ENCODE data around the gene NOTUM. TPM values are rescaled to one million over a fixed set of nuclear protein-coding genes. Genes with fewer than 3 reads are reported as not detected.

Gene NOTUM
- total and polyA plus RNA-seq, 2 of the 4 experiments (the other 2 are of a cell fraction): 0.05 TPM; not detected in 1

DNA sequence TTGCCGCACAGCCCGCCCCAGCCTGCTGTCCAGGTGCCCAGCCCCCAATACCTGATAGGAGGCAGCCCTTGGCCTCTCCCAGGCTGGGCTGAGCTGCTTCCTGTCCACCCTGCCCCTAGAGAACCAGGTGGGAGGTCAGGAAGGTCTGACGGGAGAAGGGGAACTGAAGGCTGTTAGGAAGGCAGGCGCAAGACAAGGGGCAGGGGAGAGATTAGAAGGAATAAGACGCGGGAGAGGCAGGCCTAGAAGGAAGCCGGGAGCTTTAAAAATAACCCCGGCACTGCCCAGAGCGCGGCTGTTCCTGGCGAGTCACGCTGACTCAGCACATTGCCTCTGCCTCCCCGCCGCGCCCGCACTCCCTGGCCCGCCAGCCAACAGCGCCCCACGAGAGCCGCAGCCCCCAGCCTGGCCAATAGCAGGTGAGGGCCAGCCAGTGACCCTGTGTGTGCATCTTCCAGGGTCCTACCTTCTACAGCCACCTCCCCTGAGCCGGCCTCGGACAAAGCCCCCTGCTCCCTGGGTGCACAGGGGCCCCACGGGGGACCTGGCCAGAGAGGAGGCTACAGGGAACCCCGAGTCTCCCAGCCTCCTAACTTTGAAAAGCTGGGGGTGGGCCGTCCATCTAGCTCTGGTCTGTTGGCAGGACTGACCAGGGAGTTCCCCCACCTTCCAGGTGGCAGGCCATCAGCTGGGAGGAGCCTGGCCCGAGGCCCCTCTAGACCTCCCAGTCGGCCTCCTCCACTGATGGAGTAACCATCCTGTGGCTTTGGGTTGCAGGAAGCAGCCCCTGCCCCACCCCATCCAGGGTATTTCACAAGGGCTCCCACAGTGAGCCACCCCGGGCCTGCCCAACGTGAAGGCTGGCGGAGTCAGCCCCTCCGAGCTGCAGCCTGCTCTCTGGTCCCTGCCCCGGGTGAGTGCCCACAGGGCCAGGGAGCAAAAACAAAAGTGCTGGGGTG lies 37.4 kb downstream of the NOTUM start (continued):
- peak; percentile 96 for TF ChIP-seq NFE2L2 (IDR thresholded peaks at IDR 0.05; ENCODE audit: low read depth, low read length)
- peak; percentile 100 for TF ChIP-seq MAFK (IDR thresholded peaks at IDR 0.05; ENCODE audit: low read depth, low read length)
- peak; percentile 35; the same call in 1 of the 2 replicates for TF ChIP-seq POLR2A (IDR thresholded peaks at IDR 0.05; ENCODE audit: low read depth, low read length)

DNA sequence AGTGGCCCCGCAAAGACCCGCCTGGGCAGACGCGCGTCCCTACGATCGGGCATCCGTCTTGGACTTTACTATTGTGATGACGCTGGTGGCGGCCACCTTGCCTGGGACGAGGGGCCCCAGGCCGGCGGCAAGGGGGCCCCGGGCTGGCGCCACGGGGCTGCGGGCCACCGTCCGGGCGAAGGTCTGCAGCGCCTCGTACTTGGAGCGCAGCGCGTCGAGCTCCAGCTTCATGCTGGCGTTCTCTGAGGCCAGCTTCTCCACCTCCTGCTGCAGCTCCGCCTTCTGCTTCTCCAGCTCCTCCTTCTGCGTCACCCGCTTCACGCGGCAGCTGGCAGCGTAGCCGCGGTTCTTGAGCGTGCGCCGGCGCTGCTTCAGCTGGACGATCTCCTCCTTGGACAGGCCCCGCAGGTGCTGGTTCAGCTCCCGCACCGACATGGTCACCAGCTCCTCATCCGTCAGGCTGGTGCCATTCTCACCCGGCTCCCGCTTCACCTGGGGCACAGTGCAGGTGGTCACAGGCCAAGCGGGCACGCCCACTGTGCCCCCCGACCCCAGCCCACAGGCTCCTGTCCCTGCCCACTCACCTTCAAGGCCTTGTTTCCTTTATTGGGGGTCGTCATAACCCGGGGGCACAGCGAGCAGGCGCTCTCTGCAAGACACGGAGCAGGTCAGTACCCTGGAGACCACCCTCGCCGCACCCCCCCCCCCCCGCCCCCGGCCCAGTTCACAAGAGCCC lies 38.3 kb downstream of the NOTUM start:
- intact Hi-C loops (cut with micrococcal nuclease): no loop called here
- CTCF ChIA-PET: no interaction called here

More for the DNA sequence above, 38.3 kb downstream of the NOTUM start:
- no peak overlapping the region for H3K23ac ChIP-seq (ENCODE audit: low read depth, low read length)
- WGBS, 2 experiments (ENCODE audit: extremely low coverage in 2 of 2, insufficient read length in 1 of 2): 96% methylated on average over 36 of the region's 58 CpGs; no CpG with 5 or more reads in 1 of the 2 experiments
- peak overlapping the region; percentile 91 for H2AK9ac ChIP-seq (replicated peaks; ENCODE audit: low read depth, low read length, poor library complexity)
- H3K9ac ChIP-seq (ENCODE audit: low read depth, low read length): no peak overlapping the region
- no peak overlapping the region for H3K56ac ChIP-seq (ENCODE audit: extremely low read depth, insufficient read depth, low read length)
- 0 out of 4 replicates have a peak overlapping the region, but pooled peaks of 1 of the 2 experiments have one; percentile 19 for H4K8ac ChIP-seq (ENCODE audit: low read depth in 2 of 2, low read length in 2 of 2)
- no TSS peak for BruUV-seq (replicated peaks)
- H3K27me3 ChIP-seq (ENCODE audit: control insufficient read depth, insufficient read depth, low read length): no peaks in the 10 kb centered on the region
- H4K20me1 ChIP-seq (ENCODE audit: insufficient read depth, low read length): peaks cover 81% of the 10 kb centered on the region
- H3K79me1 ChIP-seq (ENCODE audit: low read depth in 1 of 2, low read length in 2 of 2): peaks cover 12 to 71% of the 10 kb centered on the region in 2 experiments; a peak in 3 of 4 replicates
- peaks cover 34% of the 10 kb centered on the region for H3K4me1 ChIP-seq (ENCODE audit: control insufficient read depth, insufficient read depth, low read length)
- peak overlapping the region; percentile 93; the same call in 1 of the 2 replicates for H3K27ac ChIP-seq (ENCODE audit: insufficient read depth, low read length)
- peak overlapping the region; percentile 97 for H2AK5ac ChIP-seq (ENCODE audit: low read depth, low read length)
- peak overlapping the region; percentile 25; the same call in 1 of the 2 replicates for H4K5ac ChIP-seq (ENCODE audit: low read depth, low read length)
- peaks cover 32% of the 10 kb centered on the region for H3K36me3 ChIP-seq (ENCODE audit: control insufficient read depth, insufficient read depth, low read length)
- no peak overlapping the region for H3K14ac ChIP-seq (replicated peaks; ENCODE audit: low read depth, low read length)
- TF ChIP-seq BHLHE40 (IDR thresholded peaks at IDR 0.05; ENCODE audit: low read depth, low read length) (no peak), CHD1 (IDR thresholded peaks at IDR 0.05; ENCODE audit: low read depth, low read length) (no peak), RCOR1 (IDR thresholded peaks at IDR 0.05; ENCODE audit: insufficient replicate concordance, low read length) (no peak), RFX5 (IDR thresholded peaks at IDR 0.05; ENCODE audit: low read depth, low read length) (no peak)
- TF ChIP-seq, protein P1, sequence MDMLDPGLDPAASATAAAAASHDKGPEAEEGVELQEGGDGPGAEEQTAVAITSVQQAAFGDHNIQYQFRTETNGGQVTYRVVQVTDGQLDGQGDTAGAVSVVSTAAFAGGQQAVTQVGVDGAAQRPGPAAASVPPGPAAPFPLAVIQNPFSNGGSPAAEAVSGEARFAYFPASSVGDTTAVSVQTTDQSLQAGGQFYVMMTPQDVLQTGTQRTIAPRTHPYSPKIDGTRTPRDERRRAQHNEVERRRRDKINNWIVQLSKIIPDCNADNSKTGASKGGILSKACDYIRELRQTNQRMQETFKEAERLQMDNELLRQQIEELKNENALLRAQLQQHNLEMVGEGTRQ (IDR thresholded peaks at IDR 0.05; ENCODE audit: low read depth, low read length): no peak
- TF ChIP-seq, protein P2, sequence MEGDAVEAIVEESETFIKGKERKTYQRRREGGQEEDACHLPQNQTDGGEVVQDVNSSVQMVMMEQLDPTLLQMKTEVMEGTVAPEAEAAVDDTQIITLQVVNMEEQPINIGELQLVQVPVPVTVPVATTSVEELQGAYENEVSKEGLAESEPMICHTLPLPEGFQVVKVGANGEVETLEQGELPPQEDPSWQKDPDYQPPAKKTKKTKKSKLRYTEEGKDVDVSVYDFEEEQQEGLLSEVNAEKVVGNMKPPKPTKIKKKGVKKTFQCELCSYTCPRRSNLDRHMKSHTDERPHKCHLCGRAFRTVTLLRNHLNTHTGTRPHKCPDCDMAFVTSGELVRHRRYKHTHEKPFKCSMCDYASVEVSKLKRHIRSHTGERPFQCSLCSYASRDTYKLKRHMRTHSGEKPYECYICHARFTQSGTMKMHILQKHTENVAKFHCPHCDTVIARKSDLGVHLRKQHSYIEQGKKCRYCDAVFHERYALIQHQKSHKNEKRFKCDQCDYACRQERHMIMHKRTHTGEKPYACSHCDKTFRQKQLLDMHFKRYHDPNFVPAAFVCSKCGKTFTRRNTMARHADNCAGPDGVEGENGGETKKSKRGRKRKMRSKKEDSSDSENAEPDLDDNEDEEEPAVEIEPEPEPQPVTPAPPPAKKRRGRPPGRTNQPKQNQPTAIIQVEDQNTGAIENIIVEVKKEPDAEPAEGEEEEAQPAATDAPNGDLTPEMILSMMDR (conservative IDR thresholded peaks at IDR 0.05; ENCODE audit: low read depth, low read length): no peak
- H2BK120ac ChIP-seq (ENCODE audit: low read depth, low read length): peak overlapping the region; percentile 3; the same call in 1 of the 2 replicates
- H3K4ac ChIP-seq (ENCODE audit: low read depth, low read length): peak overlapping the region; percentile 96; the same call in 1 of the 2 replicates
- no peak overlapping the region for H2BK20ac ChIP-seq (ENCODE audit: low read depth, low read length)
- H3K9me1 ChIP-seq (ENCODE audit: insufficient read depth, low read length): peaks cover 21% of the 10 kb centered on the region
- peak overlapping the region; percentile 39 for H2AFZ ChIP-seq (replicated peaks; ENCODE audit: low read length, poor library complexity)
- H3K18ac ChIP-seq (ENCODE audit: low read depth, low read length): no peak overlapping the region; the same call in 1 of the 2 replicates
- POLR2A ChIA-PET (ENCODE audit: unreplicated experiment): no interaction called here
- H3K4me2 ChIP-seq (ENCODE audit: low read depth, low read length): peak overlapping the region; percentile 94; the same call in 1 of the 2 replicates
- dilution Hi-C loops (cut with HindIII; ENCODE audit: low sequenced_read_pairs, unreplicated experiment): no loop called here
- no peak overlapping the region for H3K4me3 ChIP-seq (ENCODE audit: insufficient read depth, low read depth, low read length)
- peak overlapping the region; percentile 72; the same call in 1 of the 2 replicates for H4K91ac ChIP-seq (ENCODE audit: insufficient read depth, low read depth, low read length)
- H3K9me3 ChIP-seq (ENCODE audit: control insufficient read depth, insufficient read depth, low read length): no peaks in the 10 kb centered on the region
- no peak overlapping the region for H2BK15ac ChIP-seq (ENCODE audit: low read depth, low read length)
- no peak for ATAC-seq (ENCODE audit: low read depth)
- no peak for DNase-seq
- peak overlapping the region; percentile 83 for H2BK5ac ChIP-seq (ENCODE audit: low read depth, low read length, poor library complexity, severe bottlenecking)
- in situ Hi-C loops (cut with MboI; ENCODE audit: low sequenced_read_pairs): no loop called here
